Forelimb muscle (tissue), 1 donor: ENCODE data around the gene TMEM181. TPM values are rescaled to one million over a fixed set of nuclear protein-coding genes. Genes with fewer than 3 reads are reported as not detected.

Experiments
- DNase-seq: peaks from one replicate; pipeline ENCODE4 v3.0.0-alpha.2; 2013; ENCODE audit warnings: low read depth
- polyA plus RNA-seq: library from polyadenylated mRNA; unstranded; fragments of 120-200 nt; gene quantifications from one replicate; pipeline ENCODE4 v1.2.1, GENCODE V29; 2013; ENCODE audit not compliant: insufficient read length

TMEM181 gene
- polyA plus RNA-seq, 1 donor: 16.1 TPM

- DNase-seq: no peak
These were observed 2.0 kb downstream of the TMEM181 start for GRCh38 chr6:158561938-158562337.

- DNase-seq: no peak
These were observed 4.6 kb downstream of the TMEM181 start for GRCh38 chr6:158564243-158565121.

- DNase-seq: no peak
These were observed 5.2 kb downstream of the TMEM181 start for GRCh38 chr6:158565122-158565429.

GRCh38 chr6:158565482-158566040 is 5.7 kb downstream of the TMEM181 start:
- DNase-seq: no peak

- DNase-seq: no peak
These were observed 6.4 kb downstream of the TMEM181 start for GRCh38 chr6:158566207-158566818.

- no peak for DNase-seq
These were observed 7.3 kb downstream of the TMEM181 start for GRCh38 chr6:158567152-158567551.

GRCh38 chr6:158567871-158568401 is 8.0 kb downstream of the TMEM181 start:
- DNase-seq: no peak

- DNase-seq: no peak
These were observed 8.7 kb downstream of the TMEM181 start for GRCh38 chr6:158568549-158568948.

GRCh38 chr6:158569036-158569435 is 9.1 kb downstream of the TMEM181 start:
- no peak for DNase-seq

- DNase-seq: no peak
These were observed 10.7 kb downstream of the TMEM181 start for GRCh38 chr6:158570681-158570962.

GRCh38 chr6:158571826-158572652 is 12.1 kb downstream of the TMEM181 start:
- no peak for DNase-seq

- DNase-seq: no peak
These were observed 13.0 kb downstream of the TMEM181 start for GRCh38 chr6:158572653-158573541.

- DNase-seq: no peak
These were observed 13.6 kb downstream of the TMEM181 start for GRCh38 chr6:158573542-158573931.

GRCh38 chr6:158574800-158575199 is 14.9 kb downstream of the TMEM181 start:
- DNase-seq: no peak

- no peak for DNase-seq
These were observed 15.7 kb downstream of the TMEM181 start for GRCh38 chr6:158575550-158575949.

- no peak for DNase-seq
These were observed 24.4 kb downstream of the TMEM181 start for GRCh38 chr6:158584236-158584651.

- no peak for DNase-seq
These were observed 26.8 kb downstream of the TMEM181 start for GRCh38 chr6:158586652-158587051.

- no peak for DNase-seq
These were observed 29.5 kb downstream of the TMEM181 start for GRCh38 chr6:158589366-158589765.

- no peak for DNase-seq
These were observed 31.4 kb downstream of the TMEM181 start for GRCh38 chr6:158591134-158591809.

GRCh38 chr6:158591810-158592209 is 31.9 kb downstream of the TMEM181 start:
- no peak for DNase-seq

- DNase-seq: no peak
These were observed 33.8 kb downstream of the TMEM181 start for GRCh38 chr6:158593670-158594069.
